ENCODE results near the gene ACTL6A.

- TF ChIP-seq MAX (IDR thresholded peaks at IDR 0.05), result peak; percentile 72
- no peak for TF ChIP-seq CTCF (IDR thresholded peaks at IDR 0.05; ENCODE audit: low read depth, low read length, missing input control)
- TF ChIP-seq HNF4G (IDR thresholded peaks at IDR 0.05), result no peak
- peak; percentile 59 for TF ChIP-seq ZBTB33 (IDR thresholded peaks at IDR 0.05)
- peak; percentile 68 for TF ChIP-seq TAF1 (conservative IDR thresholded peaks at IDR 0.05)
- peak; percentile 28 to 46 for TF ChIP-seq RXRA (IDR thresholded peaks at IDR 0.05)
- peak; percentile 65 for TF ChIP-seq SP1 (IDR thresholded peaks at IDR 0.05)
- peak; percentile 80 for TF ChIP-seq REST (IDR thresholded peaks at IDR 0.05)
- TF ChIP-seq ATF3 (IDR thresholded peaks at IDR 0.05), result no peak
- TF ChIP-seq JUND (IDR thresholded peaks at IDR 0.05), result peak; percentile 52 to 72
These were observed 41.8 kb downstream of the ACTL6A start, which contains the start of the genes MRPL47 and NDUFB5 for GRCh38 chr3:179604321-179605078.

Measured in liver (tissue), 3 donors.